Right kidney (tissue), 1 donor: ENCODE measurements around the gene TMCC1.
"Not testable (repeated sequence)": the region's sequence is repeated elsewhere in the genome, so short reads cannot be mapped to it uniquely, and the experiment has no call there.

Experiments used
- DNase-seq: peaks from one replicate; pipeline ENCODE4 v3.0.0-alpha.2; 2016

Gene TMCC1

DNA sequence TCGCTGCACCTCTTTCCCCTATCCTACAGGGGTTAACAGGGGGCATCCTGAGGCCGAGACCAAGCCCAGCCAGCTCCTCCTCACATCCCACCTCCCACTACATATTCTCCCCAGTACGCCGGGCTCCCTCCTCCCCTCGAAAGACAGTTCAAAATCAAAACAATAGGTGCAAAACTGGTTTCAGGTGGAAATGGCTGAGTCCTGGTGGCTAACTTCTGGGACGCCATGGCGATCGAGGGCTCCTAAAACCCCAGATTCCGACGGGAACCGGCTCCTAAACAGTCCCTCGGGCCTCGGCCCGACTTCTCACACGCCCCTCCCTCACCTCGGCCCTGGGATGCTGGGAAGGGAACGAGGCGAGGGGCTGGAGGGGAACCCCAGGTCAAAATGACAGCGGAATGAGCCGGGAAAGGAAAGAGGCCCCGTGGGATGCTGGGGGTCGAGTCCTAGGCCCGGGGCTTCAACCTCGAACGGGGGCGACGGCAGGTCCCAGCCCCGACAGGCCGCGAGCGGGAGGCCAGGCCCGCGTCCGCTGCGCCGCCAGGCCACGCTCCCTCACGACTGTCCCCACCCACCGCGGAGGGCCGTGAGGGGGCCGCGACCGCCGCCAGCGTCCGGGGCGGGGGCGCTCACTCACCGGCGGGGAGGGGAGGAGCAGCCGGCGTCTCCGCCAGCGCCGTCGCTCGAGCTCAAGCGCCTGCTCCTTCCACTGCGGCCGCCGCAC is 492 bp downstream of the TMCC1 start:
- DNase-seq, result peak; percentile 88

DNA sequence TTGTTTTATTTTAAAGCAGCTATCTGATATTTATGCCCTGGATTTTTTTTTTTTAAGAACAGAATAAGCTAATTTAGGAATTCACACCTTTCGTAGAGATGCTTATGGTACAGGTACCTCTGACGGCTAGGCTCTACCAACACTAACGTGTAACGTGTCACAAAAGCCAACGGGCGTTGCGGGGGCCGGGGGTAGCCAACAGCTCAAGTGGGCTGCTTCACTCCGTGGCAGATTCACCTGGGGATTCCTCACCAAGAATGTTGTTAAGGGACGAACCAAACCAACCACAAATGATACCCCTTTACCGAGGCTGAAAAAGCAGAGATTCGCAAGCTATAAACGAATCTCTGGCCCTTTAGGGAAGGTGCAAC is 1.0 kb downstream of the TMCC1 start:
- no peak for DNase-seq

DNA sequence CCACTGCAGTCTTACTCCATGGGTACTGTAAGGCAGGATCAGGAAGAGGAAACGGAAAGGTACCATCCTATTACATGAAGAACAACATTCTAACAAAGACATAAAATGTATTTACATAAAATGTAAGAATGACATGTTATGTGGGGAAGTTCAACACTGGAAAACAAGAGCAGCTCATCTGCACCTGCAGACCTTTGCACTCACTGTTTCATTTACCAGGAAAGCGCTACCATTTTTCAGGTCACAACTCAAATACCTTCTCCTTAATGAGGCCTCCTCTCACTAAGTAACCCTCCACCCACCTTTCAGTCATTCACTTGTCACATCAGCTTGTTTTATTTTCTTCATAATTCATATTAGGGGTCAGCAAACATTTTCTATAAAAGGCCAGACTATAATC is 2.6 kb downstream of the TMCC1 start:
- DNase-seq, result no peak

DNA sequence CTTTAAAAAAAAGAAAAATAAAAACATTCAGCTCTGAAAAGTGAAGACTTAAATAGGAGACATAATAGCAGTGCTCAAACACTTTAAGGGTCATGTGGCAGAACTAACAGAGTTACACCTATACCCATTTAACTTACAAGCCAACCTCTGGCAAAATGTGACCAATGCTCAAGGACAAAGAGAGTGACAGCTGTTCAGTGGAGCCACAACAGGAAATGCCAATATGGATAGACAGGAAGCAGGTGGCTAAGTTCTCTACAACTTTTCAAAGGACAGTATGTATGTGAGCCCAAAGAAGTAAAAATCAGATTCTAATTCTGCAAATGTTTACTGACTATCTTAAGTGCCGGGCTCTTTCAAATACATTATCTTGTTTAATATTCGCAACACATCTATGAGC is 3.4 kb downstream of the TMCC1 start:
- no peak for DNase-seq

DNA sequence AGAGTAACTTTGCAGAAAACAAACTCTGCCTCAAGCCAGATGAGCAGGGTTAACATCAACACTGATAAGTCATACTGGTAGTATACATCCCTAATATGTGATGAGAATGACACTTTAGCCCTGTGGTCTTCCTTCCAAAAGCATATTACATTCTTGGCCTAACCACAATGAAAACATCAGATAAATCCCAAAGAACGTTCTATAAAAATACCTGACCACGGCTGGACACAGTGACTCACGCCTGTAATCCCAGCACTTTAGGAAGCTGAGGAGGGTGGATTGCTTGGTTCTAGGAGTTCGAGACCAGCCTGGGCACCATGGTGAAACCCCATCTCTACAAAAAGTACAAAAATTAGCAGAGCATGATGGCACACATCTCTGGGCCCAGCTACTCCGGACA is 4.7 kb downstream of the TMCC1 start:
- no peak for DNase-seq

DNA sequence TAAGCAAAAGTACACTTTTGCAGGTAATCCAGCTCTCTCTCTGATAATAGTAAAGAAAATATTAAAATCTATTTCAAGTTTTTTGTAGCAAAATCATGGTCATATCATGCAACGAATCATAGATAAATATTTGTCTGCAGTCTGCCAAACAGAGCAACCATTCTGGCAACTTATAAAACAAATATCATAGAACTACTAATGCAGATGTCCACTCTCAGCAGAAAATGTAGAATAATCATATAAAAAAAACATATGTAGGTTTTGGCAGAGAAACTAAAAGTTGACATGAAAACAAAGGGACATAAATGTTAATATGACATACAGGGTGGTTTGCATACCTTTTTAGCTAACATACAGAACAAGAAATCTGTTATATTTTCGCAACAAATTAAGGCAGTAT is 12.2 kb downstream of the TMCC1 start:
- no peak for DNase-seq

DNA sequence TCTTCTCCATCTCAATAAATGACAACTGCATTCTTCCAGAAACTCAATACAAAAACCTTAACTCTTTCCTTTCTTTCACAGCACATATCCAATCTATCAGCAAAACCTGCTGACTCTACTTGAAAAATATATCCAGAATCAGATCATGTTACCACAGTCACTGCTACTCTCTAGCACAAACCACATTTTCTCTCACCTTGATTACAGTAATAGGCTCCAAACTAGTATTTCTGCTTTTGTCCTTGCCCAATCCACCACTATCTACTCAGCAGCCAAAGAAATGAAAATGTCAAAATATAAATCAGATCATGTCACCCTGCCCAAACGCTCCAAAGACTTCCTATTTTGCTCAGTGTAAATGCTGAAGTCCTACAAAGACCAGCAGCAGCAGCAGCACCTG is 15.2 kb downstream of the TMCC1 start:
- no peak for DNase-seq

DNA sequence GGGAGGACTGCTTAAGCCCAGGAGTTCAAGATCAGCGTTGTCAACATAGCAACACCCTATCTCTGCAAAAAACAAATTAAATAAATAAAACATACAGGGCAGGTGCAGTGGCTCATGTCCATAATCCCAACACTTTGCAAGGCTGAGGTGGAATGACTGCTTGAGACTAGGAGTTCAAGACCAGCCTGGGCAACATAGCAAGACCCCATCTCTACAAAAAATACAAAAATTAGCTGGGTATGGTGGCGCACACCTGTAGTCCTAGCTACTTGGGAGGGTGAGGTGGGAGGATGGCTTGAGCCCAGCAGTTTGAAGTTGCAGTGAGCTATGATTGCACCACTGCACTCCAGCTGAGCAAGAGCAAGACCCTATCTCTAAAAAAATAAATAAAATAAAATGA is 19.0 kb downstream of the TMCC1 start:
- not testable (repeated sequence) for DNase-seq

DNA sequence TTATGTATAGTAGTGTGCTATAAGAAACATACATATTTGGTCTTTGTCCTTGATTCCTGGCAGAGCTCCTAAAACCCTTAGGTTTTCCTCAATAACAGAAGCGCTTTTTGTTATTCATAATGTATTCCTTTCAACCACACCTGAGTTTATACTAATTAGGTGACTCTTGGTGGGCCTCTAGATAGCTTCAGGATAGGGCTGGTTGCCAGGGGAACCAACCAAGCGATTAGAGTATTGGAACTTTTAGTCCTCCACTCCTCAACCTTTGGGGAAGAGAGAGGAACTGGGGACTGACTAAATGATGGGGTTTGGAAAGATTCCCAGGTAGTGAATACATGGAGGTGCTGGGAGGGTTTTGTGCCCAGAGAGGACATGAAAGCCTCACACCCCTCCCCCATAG is 24.6 kb downstream of the TMCC1 start:
- no peak for DNase-seq

DNA sequence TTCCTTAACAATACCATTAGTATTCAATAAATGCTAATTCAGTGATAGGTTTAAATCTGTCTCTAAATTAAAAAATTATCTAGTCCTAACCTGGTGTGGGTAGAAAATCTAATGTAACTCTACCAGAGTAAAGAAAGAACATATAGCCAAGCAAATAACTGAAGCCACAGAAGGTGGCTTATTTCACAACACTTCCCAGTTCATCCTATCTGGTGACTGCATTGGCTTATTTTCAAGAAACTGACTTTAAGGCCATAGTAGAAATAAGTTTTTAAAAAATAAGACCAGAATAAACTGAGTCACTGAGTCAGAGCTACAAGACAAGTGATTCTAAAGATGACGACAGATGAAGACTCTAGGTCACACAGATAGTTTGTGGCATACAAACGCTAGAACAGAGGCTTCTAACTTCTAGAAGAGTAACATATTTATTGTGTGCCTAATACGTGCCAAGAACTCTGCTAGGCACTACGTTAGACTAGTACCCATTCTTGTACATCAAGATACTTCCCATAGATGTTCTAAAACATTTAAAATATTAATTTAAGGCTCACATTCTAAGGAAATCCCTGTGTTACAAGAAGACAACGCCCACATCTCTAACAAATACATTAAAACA is 25.9 kb downstream of the TMCC1 start:
- DNase-seq, result no peak

DNA sequence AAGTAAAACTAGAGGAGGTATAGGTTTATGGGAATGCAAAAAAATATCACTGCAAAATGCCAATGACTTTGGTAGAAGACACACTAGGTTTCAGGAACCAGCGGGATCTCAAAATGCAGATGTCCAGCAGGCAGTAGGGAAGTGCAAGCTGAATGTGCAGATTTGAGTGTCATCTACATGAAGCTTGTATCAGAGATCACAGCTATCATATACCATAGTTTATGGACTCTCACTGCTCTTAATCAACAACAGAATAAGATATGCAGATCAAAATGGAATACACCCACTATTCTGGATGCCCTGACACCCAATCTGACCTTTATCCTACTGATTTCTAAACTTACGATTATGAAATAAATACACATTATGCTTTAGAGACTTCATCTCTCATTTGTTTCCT is 27.7 kb downstream of the TMCC1 start:
- DNase-seq, result no peak

DNA sequence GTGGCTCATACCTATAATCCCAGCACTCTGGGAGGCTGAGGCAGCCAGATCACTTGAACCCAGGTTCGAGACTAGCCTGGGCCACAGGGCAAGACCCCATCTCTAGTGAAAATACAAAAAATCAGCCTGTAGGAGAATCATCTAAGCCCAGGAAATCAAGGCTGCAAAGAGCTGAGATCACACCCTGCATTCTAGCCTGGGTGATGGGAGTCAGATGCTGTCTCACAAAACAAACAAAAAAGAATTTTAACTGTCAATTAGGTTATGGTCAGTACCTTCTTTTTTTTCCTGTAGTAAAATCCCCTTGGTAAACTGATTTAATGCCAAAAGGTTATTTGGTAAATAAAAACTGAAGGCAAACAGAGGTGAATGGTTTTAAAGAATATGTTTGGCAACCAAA is 29.0 kb downstream of the TMCC1 start:
- no peak for DNase-seq

DNA sequence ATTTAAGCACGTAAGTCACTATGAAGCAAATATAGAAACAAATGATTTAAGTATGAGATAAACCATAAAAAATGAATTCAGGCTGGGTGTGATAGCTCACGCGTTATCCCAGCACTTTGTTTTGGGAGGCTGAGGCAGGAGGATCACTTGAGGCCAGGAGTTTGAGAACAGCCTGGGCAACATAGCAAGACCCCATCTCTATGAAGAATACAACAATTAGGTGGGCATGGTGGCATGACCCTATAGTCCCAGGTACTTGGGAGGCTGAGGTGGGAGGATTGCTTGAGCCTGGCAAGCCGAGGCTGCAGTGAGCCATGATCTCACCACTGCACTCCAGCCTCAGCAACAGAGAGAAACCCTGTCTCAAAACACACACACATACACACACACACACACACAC is 34.2 kb downstream of the TMCC1 start:
- no peak for DNase-seq

DNA sequence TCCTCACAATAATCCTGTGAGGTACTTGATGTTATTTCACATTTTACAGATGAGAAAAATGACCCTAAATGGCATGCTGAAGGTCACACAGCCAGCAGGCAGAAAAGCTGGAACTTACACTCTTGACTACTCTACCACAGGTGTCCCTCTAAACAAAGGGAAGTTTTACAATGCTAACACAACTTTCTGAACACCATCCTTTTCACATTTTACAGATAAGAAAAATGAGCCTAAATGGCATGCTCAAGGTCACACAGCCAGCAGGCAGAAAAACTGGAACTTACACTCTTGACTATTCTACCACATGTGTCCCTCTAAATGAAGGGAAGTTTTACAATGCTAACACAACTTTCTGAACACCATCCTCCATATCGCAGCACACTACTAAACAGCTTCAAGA is 35.6 kb downstream of the TMCC1 start:
- no peak for DNase-seq

DNA sequence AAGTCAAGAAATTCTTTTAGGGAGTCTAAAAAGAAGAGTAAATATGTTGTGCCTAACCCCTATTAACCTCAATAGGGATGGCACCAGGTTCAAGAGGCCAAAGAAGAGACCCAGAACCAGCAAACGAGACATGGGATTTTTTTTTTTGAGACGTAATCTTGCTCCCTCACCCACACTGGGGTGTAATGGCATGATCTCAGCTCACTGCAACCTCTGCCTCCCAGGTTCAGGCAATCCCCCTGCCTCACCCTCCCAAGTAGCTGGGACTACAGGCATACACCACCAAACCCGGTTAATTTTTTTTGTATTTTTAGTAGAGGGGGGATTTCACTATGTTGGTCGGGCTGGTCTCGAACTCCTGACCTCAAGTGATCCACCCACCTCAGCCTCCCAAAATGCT is 36.7 kb downstream of the TMCC1 start:
- DNase-seq, result not testable (repeated sequence)

DNA sequence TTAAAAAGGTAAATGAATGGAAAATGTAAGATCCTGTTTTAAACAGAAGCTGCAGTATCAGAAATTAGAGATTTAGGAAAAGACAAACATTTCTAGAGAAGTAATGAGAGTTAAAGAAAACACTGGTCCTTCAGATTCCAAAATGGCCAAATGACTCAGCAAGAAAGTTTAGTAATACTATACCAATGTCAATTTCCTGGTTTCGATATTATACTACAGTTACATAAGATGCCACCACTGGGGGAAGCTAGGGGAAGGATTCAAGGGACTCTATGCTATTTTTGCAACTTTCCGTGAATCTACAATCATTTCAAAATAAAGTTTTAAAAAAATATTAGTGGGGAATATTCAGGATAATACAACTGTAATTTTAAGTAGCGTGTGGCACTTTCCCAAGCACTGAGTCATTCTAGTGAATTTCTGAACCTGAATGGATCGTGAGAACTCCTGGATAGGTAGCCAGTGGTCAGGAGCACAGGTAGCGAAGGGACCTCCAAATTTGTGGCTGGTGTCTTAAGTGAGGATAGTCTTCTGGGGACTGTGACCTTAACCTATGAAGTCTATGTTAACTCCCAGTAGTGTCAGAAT is 37.6 kb downstream of the TMCC1 start:
- DNase-seq, result no peak

DNA sequence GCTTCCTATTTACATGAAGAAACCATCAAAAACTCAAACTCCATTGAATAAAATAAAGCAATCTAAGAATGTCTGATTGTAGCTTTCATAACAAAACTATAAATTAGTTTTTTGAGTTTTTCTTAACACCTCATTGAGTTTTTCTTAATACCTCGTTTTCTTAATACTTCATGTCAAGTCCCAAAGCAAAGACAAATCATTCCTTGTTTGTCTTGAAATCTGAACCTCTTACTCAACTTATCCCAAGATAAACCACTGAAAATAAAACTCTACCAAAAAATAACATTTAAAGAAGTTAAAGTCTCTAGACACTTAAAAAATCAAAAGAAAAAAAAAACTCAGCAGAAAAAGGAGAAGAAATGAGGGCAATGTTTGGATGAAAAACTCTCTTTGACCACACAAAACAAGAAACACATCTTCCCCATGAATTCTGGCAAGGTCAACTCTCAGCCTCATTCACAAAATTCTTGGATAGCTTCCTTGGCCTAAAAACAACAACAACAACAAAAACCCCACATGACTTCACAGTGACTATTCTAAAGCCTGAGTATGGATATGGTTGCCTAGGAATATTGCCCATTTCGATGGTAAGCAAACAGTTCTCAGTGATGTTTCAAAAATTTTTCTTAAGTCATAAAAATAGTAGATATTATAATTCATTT is 38.2 kb downstream of the TMCC1 start:
- no peak for DNase-seq

DNA sequence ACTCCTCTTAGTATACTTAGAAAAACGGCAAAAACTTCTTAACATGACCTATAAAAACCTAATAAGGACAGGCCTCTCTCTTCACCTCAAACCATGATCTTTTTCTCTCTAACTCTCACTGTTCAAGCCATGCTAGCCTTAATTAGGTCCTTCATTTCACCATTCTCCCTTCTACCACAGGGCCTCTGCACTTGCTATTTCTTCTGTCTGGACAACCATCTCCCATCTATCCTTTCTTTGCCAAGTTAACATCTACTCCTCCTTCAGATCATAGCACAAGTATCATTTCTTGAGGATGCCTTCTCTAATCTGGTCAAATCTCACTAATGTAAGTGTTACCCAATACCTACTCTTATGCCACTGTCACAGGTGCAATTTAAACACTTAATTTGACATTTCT is 39.1 kb downstream of the TMCC1 start:
- no peak for DNase-seq

DNA sequence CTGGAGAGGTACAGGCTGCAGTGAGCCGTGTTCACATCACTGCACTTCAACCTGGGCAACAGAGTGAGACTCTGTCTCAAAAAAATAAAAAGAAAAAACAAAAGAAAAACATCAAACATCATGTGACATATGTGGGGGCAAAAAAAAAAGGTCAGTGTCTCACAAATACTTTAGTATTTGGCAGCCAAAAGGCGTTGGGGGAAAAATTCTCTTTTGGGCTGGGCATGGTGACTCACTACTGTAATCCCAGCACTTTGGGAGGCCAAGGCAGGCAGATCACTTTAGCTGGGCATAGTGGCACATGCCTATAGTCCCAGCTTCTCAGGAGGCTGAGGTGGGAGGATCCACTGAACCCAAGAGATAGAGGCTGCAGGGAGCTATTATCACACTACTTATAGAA is 47.6 kb downstream of the TMCC1 start:
- DNase-seq, result no peak

DNA sequence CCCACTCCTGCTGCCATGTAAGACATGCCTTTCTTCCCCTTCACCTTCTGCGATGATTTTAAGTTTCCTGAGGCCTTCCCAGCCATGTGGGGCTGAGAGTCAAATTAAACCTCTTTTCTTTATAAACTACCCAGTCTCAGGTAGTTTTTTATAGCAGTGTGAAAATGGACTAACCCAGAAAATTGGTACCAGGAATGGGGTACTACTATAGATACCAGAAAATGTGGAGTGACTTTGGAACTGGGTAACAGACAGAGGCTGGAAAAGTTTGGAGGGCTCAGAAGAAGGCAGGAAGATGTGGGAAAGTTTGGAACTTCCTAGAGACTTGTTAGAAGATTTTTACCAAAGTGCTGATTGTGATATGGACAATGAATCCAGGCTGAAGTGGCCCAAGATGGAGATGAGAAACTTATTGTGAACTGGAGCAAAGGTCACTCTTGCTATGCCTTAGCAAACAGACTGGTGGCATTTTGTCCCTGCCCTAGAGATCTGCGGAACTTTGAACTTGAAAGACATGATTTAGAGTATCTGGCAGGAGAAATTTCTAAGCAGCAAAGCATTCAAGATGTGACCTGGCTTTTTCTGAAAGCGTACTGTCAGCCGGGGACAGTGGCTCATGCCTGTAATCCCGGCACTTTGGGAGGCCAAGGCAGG is 52.7 kb downstream of the TMCC1 start:
- DNase-seq, result no peak

DNA sequence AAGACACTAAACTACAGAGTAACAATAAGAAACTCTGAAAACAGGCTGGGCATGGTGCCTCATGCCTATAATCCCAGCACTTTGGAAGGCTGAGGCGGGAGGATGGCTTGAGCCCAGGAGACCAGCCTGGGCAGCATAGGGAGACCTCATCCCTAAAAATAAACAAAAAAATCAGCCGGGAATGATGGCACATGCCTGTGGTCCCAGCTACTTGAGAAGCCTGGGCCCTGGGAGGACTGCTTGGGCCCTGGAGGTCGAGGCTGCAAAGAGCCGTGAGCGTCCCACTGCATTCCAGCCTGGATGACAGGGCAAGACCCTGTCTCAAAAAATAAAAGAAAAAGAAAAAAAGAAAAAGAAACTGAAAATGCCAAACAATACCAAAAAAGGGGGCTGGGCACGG is 55.4 kb downstream of the TMCC1 start:
- no peak for DNase-seq

DNA sequence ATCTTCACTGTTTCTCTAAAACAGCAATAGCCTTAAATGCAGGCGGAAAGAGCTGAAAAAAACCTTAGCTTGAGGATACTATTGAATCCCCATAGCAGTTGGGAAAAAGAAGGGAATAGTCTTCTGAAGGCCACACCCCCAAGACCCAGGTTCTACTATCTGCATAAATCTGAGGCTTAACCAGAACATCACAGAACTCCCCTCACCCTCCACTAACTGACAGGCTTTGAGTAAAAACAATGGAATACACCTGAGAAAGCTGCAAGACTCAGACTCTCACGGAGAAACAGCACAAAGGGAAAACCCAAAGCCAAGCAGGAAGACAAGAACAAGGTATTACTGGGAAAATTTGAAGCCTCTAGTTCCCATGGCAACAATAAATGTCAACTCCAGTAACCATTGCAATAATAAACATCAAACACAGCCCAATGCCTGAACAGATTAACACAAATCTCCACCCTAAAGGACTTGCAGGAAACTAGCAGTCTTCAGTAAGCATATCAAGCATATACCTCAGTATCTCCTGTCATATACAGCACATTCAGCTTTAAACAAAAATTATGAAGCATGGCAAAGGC is 56.4 kb downstream of the TMCC1 start:
- no peak for DNase-seq
